SK-N-SH treated with all-trans-retinoic acid at 6 μM for 48 hours (cell line): ENCODE data around the gene DNAAF5.

Experiments
- ATAC-seq: fragments of 200-7000 bp; cut with Tn5 transposase; 3 replicates; pipeline ENCODE4 v1.9.1; 2020; ENCODE audit warnings: mild to moderate bottlenecking, moderate library complexity
- ARNTL ChIP-seq: fragments of 450-650 bp; formaldehyde crosslinking; IDR thresholded peaks from 2 replicates; pipeline ENCODE4 v1.5.0; 2020; ENCODE audit warnings: low read depth, mild to moderate bottlenecking, moderate library complexity, borderline replicate concordance
- GLIS3 ChIP-seq: fragments of 250-450 bp; sonication (Bioruptor Pico); IDR thresholded peaks from 2 replicates; pipeline ENCODE4 v1.5.0; 2020; ENCODE audit warnings: mild to moderate bottlenecking, moderate library complexity
- OSR1 ChIP-seq: fragments of 250-450 bp; sonication (Bioruptor Pico); IDR thresholded peaks from 2 replicates; pipeline ENCODE4 v1.8.0; 2022; ENCODE audit warnings: moderate library complexity, mild to moderate bottlenecking, inconsistent platforms
- POU6F1 ChIP-seq: fragments of 250-450 bp; sonication (Bioruptor Pico); IDR thresholded peaks from 2 replicates; pipeline ENCODE4 v1.8.0; 2021; ENCODE audit warnings: low read depth, mild to moderate bottlenecking, moderate library complexity, borderline replicate concordance
- SNAI2 ChIP-seq: fragments of 250-450 bp; sonication (Bioruptor Pico); IDR thresholded peaks from 2 replicates; pipeline ENCODE4 v1.5.0; 2020; ENCODE audit warnings: mild to moderate bottlenecking, moderate library complexity
- TOX ChIP-seq: fragments of 250-450 bp; sonication (Bioruptor Pico); IDR thresholded peaks from 2 replicates; pipeline ENCODE4 v1.8.0; 2021; ENCODE audit warnings: mild to moderate bottlenecking, moderate library complexity, borderline replicate concordance
- ZFP3 ChIP-seq: fragments of 250-450 bp; sonication (Bioruptor Pico); IDR thresholded peaks from 2 replicates; pipeline ENCODE4 v1.5.0; 2020; ENCODE audit warnings: mild to moderate bottlenecking, moderate library complexity
- ZNF70 ChIP-seq: fragments of 450-650 bp; formaldehyde crosslinking; IDR thresholded peaks from 2 replicates; pipeline ENCODE4 v1.5.0; 2020; ENCODE audit warnings: mild to moderate bottlenecking, moderate library complexity
- ZNF8 ChIP-seq: fragments of 450-650 bp; formaldehyde crosslinking; IDR thresholded peaks from 2 replicates; pipeline ENCODE4 v1.5.0; 2020; ENCODE audit warnings: mild to moderate bottlenecking, moderate library complexity
- TF ChIP-seq, protein P1 (sequence below): fragments of 250-450 bp; sonication (Bioruptor Pico); IDR thresholded peaks from 2 replicates; pipeline ENCODE4 v1.5.0; 2020; ENCODE audit warnings: mild to moderate bottlenecking, moderate library complexity
- TF ChIP-seq, protein P2 (sequence below): fragments of 250-450 bp; sonication (Bioruptor Pico); IDR thresholded peaks from 2 replicates; pipeline ENCODE4 v1.5.1; 2021; ENCODE audit warnings: mild to moderate bottlenecking, moderate library complexity
- TF ChIP-seq, protein P3 (sequence below): fragments of 250-450 bp; sonication (Bioruptor Pico); IDR thresholded peaks from 2 replicates; pipeline ENCODE4 v1.5.1; 2020; ENCODE audit warnings: low read depth, mild to moderate bottlenecking, moderate library complexity

DNAAF5 gene

DNA sequence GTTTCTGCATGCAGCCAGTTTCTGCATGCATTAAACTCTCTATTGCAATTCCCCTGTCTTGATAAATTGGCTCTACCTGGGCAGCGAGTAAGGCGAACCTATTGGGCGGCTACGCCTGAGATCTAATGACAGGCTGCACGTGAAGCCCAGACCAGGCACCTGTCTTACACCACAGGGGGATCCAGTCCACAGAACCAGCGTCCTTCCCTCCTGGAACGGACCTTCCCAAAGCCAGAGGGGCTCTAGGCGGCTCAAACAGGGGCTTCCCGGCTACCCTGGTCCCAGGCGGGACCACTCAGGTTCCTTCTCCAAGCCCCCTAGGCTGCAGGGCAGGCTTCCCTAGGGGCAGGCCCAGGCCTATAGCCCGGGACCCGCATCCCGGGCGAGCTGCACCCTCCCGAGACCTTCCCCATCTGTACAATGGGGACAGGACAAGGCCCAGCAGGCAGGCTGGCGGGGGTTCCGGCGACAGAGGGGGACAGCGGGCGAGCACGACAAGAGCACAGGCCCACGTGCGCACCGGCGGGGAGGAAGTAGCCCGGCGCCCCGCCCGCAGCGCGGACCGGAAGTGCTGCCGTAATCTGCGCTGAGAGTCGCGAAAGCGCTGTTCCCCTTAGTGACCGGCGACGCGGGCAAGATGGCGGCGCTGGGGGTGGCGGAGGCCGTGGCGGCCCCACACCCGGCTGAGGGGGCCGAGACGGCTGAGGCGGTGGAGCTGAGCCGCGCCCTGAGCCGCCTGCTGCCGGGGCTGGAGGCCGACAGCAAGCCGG, at the start of gene DNAAF5:
Gene DNAAF5, plus strand, starts transcription at position 616 of the 770 bp plus-strand sequence. Its CDS starts 22 bp downstream, at position 638.
- peak; percentile 88 for ATAC-seq

GRCh38 chr7:676972-677385, 49.5 kb upstream of the DNAAF5 start:
- ATAC-seq: no peak
- TF ChIP-seq, protein P1, sequence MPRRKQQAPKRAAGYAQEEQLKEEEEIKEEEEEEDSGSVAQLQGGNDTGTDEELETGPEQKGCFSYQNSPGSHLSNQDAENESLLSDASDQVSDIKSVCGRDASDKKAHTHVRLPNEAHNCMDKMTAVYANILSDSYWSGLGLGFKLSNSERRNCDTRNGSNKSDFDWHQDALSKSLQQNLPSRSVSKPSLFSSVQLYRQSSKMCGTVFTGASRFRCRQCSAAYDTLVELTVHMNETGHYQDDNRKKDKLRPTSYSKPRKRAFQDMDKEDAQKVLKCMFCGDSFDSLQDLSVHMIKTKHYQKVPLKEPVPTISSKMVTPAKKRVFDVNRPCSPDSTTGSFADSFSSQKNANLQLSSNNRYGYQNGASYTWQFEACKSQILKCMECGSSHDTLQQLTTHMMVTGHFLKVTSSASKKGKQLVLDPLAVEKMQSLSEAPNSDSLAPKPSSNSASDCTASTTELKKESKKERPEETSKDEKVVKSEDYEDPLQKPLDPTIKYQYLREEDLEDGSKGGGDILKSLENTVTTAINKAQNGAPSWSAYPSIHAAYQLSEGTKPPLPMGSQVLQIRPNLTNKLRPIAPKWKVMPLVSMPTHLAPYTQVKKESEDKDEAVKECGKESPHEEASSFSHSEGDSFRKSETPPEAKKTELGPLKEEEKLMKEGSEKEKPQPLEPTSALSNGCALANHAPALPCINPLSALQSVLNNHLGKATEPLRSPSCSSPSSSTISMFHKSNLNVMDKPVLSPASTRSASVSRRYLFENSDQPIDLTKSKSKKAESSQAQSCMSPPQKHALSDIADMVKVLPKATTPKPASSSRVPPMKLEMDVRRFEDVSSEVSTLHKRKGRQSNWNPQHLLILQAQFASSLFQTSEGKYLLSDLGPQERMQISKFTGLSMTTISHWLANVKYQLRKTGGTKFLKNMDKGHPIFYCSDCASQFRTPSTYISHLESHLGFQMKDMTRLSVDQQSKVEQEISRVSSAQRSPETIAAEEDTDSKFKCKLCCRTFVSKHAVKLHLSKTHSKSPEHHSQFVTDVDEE (CRISPR knock-in tag): no peak
- TF ChIP-seq ARNTL (CRISPR knock-in tag) (no peak), POU6F1 (CRISPR knock-in tag) (no peak), ZNF8 (CRISPR knock-in tag) (no peak), OSR1 (CRISPR knock-in tag) (no peak), ZFP3 (CRISPR knock-in tag) (no peak)
- TF ChIP-seq, protein P2, sequence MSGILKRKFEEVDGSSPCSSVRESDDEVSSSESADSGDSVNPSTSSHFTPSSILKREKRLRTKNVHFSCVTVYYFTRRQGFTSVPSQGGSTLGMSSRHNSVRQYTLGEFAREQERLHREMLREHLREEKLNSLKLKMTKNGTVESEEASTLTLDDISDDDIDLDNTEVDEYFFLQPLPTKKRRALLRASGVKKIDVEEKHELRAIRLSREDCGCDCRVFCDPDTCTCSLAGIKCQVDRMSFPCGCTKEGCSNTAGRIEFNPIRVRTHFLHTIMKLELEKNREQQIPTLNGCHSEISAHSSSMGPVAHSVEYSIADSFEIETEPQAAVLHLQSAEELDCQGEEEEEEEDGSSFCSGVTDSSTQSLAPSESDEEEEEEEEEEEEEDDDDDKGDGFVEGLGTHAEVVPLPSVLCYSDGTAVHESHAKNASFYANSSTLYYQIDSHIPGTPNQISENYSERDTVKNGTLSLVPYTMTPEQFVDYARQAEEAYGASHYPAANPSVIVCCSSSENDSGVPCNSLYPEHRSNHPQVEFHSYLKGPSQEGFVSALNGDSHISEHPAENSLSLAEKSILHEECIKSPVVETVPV (CRISPR knock-in tag): no peak

More for the DNA sequence above, at the start of gene DNAAF5:
- TF ChIP-seq, protein P2 (CRISPR knock-in tag): no peak
- TF ChIP-seq ZNF70 (CRISPR knock-in tag) (no peak), POU6F1 (CRISPR knock-in tag) (no peak), SNAI2 (no peak), GLIS3 (CRISPR knock-in tag) (no peak), ZFP3 (CRISPR knock-in tag) (no peak), OSR1 (CRISPR knock-in tag) (no peak), TOX (CRISPR knock-in tag) (no peak), ZNF8 (CRISPR knock-in tag) (no peak)
- TF ChIP-seq, protein P3, sequence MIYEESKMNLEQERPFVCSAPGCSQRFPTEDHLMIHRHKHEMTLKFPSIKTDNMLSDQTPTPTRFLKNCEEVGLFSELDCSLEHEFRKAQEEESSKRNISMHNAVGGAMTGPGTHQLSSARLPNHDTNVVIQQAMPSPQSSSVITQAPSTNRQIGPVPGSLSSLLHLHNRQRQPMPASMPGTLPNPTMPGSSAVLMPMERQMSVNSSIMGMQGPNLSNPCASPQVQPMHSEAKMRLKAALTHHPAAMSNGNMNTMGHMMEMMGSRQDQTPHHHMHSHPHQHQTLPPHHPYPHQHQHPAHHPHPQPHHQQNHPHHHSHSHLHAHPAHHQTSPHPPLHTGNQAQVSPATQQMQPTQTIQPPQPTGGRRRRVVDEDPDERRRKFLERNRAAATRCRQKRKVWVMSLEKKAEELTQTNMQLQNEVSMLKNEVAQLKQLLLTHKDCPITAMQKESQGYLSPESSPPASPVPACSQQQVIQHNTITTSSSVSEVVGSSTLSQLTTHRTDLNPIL (CRISPR knock-in tag): no peak
- TF ChIP-seq, protein P1 (CRISPR knock-in tag): no peak
- TF ChIP-seq, all 23 proteins: peak for 0
